CD4-positive, alpha-beta T cell treated with Interleukin-21 for 1 hour (primary cell): ENCODE results near the gene ASCL3.
"Not testable (repeated sequence)": the region's sequence is repeated elsewhere in the genome, so short reads cannot be mapped to it uniquely, and the experiment has no call there.

Experiments
- DNase-seq: peaks from one replicate; pipeline ENCODE4 v3.0.0-alpha.2; 2020

The ASCL3 gene, protein sequence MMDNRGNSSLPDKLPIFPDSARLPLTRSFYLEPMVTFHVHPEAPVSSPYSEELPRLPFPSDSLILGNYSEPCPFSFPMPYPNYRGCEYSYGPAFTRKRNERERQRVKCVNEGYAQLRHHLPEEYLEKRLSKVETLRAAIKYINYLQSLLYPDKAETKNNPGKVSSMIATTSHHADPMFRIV

DNA sequence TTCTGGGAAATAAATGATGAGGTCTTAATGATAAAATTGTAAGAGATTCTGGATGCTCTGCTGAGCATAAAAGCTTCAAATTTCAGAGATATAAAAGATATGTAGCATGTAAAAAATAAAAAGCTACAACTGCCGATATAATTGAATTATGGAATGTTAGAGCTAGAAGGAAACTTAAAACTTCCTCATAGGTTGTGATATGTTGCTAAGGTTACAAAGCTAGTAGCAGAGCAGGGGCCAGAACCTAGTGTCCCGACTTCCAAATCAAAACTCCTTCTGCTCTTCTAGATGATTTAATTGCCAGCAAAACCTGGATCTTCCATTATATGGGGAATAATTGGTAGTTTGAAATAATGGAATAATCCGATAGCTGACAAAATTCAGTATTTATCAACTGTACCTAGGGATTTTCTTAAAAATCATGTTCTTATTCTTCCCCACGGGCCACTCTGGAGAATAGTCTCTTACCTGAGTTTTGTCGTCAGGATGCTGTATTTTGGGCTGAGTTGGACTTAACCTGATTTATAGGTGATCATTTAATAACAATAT, at the start of gene ASCL3:
TSS of gene ASCL3 (minus strand) at position 499 of the 549 bp plus-strand sequence. CDS start 4,855 bp downstream, outside the sequence.
- DNase-seq: no peak

DNA sequence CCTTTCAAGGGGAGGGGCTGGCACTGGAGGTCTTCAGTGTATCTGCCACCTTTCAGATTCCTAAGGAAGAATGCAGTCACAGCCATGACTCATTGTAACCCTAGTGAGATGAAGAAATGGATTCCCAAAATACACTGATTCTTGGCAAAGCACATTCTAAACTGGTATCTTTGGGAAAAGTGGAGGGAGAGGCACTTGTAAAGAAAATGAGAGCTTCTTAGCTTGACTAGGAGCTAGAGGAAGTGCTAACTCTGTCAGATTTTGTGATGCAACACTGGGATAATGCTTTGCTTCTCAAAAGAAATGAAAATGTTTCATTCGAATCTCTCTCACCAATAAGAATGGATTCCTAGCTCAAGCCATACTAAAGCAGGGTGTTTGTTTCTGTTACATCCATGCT, 46.6 kb upstream of the ASCL3 start:
- no peak for DNase-seq

DNA sequence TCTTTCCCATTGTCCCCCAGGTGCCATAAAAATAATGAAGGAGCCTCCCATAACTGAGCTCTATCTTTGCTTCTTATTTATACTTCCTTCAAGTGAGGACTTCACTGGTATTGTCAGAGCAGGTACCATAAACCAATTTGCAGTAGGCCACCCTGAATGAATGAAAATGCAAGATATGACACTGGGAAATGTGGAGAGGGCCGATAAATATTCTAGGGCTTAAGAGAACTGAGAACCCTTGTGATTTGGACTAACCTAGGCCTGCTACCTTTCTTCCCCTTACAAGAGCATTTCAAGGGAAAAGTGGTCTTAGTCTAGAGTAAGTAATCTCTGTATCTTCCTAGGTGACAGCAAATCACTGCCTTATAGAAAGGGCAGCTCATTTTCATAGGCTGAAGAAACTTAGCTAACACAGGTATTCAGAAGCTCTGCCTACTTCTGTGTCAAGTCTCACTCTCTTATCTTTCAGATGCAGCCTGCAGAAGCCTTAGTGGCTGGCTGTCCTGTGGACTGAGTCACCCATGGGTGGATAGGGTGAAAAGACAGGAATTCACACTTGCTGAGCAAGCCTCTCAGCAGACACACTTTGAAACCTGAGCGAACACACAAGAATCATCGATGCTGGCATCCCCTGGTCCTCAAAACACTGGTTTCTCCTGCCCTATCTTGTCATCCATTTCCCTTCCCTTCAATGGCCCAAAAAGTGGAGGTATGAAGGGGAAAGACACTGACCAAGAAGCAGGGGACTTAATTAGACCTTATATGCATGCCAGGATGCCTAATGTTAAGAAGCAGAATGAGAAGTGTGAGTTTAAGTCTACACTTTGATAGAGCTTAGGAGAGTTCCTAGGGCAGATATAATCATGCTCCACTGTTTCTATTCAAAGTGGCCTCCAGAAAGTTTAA, 45.8 kb upstream of the ASCL3 start:
- DNase-seq: no peak

DNA sequence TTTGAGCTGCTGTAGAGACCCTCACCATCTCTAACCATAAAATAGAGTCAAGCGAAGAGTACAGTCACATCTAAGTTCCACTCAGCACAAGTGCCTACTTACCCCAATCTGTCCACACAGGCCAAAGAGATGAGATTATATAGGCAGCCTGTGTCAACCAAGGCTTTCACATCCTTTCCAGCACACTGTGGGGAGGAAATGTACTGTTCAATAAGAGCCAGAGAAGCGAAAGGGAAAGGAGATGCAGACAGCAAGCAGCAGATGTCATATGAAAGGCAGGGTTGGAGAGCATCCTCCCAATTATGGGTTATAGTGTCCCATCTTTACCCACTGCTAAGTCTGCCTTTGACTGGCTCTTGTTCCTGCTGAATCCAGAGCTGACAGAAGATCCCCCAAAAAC, 44.6 kb upstream of the ASCL3 start:
- no peak for DNase-seq

DNA sequence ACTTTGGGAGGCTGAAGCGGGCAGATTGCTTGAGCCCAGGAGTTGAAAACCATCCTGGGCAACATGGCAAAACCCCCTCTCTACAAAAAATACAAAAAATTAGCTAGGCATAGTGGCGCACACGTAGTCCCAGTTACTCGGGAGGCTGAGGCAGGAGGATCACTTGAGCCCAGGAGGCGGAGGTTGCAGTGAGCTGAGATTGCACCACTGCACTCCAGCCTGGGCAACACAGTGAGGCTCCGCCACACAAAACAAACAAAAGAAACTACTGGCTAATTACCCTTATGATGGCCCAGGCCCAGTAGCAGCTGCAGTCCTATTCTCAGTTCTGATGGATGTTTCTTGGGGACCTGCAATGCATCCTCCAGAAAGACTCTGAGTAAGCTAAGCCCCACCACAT, 44.0 kb upstream of the ASCL3 start:
- not testable (repeated sequence) for DNase-seq

DNA sequence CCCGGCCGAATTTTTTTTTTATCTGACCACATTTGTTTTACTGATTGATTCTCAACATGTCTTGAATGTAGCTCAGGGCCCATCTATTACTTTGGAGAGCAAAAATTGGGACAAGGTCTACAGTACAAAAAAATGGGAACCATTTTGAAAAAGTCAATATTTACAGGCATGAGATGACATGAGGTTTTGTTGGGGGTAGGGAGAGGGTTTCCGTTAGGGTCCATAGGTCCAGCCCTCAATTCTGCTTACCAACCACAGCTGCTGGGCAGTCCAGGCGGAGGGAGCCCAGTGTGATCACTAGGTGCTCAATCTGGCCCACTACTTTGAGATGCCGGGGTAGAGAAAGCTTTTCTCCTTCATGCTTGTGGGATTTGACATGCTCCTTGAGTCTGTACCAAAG, 42.6 kb upstream of the ASCL3 start:
- no peak for DNase-seq

DNA sequence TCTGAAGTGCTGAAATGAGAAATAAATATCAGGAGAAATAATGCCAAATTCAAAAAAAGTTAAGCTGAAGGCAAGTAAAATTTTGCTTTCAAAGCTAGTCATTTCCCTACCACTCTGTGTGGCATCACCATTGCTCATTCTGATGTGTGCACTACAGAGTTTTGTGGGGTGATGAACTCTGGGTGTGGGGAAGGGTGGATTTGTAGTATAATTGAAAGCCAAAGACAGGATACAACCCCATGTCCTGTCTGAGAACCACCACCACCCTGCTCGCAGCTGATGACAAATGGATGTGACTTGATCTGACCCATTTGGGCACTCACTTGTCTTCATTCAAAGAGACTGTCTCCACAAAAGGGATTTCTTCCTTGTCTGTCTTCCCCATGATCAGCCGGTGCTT, 40.7 kb upstream of the ASCL3 start:
- DNase-seq: no peak

DNA sequence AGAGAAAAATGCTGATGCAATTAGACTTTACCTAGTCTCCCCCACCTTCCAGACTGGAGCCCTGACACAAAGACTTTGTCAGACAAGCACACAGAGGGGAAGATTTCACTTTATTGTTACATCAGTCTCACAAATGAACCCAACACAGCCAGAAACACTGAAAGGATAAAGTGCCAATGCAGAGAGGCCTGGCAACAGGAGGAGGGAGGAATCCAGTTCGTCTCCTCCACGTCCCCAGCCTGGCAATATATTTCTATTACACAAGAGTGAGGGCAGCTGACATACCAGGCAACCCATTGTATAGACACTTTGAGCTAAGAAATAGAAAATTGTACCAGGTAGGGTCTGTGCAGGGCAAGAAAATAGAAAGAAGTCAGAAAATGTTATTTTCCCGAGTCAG, 37.7 kb upstream of the ASCL3 start:
- no peak for DNase-seq

DNA sequence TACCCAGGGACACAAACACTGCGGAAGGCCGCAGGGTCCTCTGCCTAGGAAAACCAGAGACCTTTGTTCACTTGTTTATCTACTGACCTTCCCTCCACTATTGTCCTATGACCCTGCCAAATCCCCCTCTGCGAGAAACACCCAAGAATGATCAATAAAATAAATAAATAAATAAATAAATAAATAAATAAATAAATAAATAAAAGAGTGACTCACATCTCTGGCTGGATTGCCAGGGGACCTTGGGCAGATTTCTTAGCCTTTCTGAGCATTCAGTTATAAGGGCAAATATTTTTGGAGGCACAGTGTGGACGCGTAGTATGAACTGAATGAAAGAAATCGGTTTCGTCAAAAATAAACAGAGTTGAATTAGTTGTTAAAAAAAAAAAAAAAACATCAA, 36.5 kb upstream of the ASCL3 start:
- not testable (repeated sequence) for DNase-seq

DNA sequence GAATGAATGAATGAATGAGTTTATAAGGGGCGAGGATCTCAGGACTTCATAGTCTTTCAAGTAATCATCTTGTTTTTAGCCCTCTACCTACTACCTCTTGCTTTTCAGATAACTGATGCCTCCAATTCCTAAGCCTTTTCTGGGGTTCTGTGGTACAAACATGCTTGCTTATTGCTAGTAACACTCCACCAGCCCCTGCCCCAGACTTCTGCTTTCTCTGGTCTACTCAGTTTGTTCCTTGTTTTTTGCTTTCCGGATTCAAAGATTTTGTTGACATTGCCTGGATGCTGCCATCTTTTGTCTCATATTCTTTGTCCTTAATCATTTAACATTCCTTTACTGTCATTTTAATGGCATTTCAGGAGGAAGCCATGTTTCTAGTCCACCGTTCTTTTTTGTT, 30.3 kb upstream of the ASCL3 start:
- DNase-seq: no peak

DNA sequence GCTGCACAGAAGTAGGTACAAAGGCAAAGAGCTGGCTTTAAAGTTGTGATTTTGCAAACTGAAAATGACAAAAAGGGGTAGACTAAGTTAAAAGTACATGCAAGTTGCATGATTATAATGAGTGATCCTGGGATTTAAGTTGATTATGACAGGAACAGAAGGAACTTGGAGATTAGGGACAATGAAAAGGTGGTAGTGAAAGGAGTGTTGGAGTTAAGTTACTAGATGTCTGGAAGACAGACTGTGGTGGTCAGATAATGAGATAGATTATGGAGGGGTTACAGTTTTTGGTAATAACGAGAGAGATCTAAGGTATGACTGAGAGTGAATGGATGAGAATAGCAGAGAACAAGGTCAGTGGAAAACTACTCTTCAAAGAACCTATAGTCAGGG, 29.1 kb upstream of the ASCL3 start:
- no peak for DNase-seq

DNA sequence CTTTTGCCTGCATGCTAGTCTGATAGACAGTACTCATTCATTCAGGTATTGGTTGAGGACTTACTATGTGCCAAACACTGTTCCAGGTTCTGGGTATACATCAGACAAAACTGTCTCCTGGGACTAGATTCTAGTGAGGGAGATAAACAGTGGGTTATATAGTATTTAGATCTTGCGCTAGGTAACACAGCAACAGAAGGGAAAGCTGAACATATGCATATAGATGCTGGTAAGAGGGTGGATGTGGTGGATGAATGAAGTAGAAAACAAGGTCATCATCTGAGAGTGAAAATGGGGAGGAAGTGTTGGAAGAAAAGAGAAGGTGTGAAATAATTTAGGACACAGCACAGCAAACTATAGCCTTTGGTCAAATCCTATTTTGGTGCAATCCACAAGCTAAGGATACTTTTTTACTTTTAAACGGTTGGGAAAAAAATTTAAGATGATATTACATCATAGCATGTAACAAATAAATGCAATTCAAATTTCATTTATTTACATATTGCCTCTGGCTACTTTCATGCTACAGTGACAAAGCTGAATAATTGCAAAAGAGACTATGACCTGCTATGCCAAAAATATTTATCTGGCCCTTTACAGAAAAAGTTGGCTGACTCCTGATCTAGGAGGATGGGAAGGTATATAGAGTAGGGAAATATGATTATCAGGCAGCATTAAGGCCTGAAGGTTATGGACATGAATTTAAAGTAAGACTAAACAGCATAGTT, 28.5 kb upstream of the ASCL3 start:
- no peak for DNase-seq

DNA sequence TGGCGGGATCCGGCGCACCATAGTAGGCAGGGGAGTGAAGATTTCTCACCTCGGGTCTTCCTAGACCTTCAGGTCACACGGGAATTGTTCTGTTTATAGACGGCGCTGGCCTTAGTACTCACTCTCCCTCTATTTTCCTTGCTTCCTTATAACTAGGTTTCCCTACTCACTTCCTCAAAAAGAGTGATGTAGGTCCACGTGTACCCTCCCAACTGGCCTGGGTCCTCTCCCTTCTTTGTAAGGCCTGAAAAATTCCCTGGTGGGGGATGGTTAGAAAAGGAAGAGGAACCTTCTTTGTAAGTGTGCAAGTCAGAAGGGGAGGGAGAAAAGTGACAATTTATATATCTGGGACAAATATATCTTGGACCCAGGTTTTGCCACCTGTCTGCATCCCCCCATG, 24.4 kb upstream of the ASCL3 start:
- DNase-seq: no peak

DNA sequence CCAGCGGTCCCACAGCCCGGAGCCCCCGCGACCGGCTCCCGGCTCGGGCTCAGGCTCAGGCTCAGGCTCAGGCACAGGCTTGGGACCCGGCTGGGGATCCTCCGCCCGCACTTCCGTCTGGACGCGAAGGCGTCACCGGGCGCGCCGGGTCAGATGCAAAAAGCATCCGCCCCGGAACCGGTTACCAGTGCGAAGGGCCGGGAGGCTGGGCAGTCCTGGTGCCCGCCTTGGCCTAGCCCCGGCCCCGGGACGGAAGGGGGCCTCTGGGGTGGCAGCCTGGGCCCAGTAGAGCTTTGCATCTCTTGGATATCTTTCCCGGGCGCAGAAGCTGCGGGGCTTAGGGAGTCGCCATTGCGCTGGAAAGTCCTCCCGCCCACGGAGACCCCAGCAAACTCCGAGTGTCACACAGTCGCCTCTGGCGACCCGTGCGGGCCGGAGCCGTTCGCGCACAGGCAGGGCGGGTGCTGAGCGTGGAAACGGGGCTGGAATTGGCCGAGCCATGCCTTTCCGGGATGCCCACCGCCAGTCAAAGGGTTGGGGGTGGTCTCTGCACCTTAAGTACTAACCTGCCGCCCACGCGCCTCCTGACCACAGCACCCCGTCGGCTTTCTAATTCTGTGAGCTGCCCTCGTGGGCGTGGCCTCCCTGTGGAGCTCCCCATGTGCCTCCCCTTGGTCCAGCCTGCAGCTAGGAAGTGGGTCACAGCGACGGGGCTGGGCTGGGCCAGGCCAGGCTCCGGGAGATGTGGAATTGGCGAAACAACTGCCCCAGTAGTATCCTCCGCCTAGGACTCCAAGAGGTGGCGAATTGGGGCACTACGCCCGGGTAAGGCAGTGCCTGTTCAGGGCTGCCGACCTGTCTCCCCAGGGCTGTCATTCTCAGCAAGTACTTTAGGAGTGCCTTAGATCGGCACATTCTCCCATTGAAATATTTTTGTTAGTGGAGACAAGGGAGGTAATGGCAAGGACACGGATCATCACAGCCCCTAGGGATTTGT, 21.8 kb upstream of the ASCL3 start, which contains the start of gene TMEM9B:
TSS of gene TMEM9B (minus strand) at position 119 of the 997 bp plus-strand sequence. CDS start 129 bp downstream, outside the sequence.
- DNase-seq: peak; percentile 78

DNA sequence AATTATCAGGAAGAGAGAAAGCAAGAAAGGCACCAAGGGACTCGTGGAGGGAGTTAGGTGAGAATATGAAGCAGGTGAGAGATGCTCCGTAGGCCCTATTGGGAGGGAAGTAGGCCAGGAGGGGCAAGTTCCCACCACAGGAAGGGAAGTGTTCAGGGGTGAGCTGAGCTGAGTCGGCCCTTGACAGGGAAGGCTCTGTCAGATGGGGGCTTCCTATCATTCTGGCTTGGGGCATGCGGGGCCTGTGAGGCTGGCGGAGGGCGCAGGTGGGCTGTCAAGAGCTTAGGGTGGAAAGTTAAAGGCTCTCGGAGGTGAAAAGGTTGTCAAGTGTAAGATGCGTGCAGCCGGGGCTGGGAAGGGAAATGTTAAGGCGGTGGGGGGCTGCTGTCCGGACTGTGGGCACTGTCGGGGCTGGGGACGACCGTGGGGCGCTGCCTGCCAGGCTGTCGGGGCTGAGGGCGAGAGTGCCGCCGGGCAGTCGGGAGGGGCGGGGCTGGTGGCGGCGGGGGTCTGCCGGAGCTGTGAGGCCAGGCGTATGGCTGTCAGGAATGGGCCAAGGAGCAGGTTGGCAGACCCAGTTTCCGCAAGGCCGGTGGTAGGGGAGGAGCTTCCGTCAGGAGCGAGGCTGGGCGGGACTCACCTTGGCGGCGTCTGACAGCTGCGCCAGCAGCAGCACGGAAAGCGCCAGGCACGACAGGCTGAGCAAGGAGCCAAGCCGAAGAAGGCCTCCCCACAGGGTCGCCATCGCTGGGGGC, 20.9 kb upstream of the ASCL3 start:
- peak; percentile 80 for DNase-seq

DNA sequence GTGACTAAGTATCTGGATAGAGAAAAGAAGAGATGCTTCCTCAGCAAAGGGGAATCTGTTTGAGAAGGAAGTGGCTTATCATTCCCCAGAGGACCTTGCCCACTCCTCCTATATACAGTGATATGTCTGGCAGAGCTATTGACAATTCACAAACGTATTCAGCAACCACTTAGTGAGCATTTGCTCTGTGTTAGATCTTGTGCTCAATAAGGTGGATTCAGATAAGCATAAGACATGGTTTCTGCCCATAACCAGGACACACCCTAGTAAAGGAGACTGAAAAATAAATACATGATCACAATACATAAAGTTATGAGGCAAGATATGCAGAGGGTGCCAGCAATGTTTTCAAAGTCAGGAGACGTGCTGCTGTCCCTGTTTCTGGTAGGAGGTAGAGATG, 20.0 kb upstream of the ASCL3 start:
- no peak for DNase-seq

DNA sequence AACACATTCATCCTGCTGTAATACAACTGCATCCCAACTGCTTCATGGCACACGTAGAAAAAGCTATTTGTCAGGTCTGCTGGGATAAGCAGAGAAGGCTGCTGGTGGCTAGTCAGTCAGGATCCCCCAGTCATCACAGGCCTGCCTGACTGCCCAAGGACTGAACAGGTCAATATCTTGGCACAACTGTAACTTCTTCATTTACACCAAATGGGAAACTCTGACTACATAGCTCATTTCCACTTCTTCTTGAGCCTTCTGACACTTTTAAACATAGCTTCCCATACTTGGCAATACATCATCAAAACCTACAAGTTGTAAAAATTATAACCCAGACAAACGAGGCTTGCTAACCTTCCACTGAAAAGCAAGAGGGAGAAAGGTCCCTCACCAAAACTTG, 18.6 kb upstream of the ASCL3 start:
- no peak for DNase-seq

DNA sequence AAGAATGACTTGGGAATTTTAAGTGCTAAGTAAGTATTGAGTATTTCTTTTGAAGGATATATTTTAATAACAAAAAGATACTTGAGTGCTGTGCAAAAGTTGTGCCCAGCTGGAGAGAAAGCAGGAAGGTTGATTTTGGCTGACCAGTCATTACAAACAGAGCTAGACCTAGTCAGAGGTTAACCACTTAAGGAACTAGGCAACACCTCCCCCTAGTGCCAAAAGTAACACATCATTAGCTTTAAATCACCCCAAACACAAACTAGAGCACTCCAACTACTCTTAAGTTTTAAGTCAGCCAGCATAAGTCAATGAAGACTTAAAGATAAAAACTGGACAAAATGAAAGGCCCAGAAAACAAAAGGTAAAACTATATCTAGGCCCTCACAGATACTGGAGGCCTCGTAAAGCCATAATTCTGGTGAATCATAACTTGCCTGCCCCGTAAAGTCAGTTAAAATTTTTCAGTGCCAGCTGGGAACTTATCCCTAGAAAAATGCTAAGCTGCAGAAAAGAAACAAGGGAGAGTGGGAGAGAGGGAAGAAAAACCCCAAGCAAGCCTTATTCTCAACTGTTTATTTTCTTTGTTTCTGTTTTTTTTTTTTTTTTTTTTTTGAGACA, 16.8 kb upstream of the ASCL3 start:
- DNase-seq: peak; percentile 55

DNA sequence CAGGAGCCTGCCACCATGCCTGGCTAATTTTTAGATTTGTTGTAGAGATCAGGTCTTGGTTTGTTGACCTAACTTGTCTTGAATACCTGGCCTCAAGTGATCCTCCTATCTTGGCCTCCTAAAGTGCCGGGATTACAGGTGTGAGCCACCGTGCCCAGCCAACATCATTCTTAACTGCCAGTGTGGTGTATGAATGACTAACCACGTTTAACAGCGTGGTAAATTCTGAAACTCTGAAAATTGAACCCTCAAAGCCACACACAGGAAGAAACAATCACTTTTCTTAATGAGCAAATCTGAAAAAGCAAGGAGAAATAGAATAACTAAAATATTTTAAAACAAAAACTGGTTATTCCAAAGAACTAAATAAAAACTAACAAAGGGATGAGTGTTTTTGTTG, 14.0 kb upstream of the ASCL3 start:
- no peak for DNase-seq

DNA sequence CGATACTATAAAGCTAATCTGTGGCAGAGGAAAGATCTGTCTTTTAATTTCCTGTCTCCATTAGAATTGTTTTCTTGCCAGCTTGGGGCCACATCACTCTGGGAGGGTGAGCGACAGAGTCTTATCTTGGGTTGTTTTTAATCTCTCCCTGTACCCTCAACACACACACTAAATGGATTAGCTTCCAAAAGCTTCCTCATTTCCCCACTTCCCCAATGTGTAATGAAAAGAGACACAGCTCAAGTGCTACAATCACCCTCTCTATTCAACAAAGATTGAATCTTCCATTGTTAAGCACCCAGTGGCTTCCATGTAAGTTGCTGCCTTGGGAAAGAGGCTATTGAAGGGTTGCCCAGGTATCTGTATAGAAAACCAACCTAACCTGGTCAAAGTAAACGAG, 6.1 kb upstream of the ASCL3 start:
- DNase-seq: no peak
